IMR-90 (cell line): Measurements from ENCODE around the gene KCNH6. TPM values are rescaled to one million over a fixed set of nuclear protein-coding genes. Genes with fewer than 3 reads are reported as not detected.

Source experiments
- ATAC-seq: fragments of 200-7000 bp; cut with Tn5 transposase; 2 replicates; pipeline ENCODE4 v1.9.1; 2020; ENCODE audit warnings: low read depth, mild to moderate bottlenecking, moderate library complexity
- BruUV-seq: library from RNA; stranded (reverse); fragments of 400-500 nt; replicated peaks from 2 replicates; lab custom pipeline; 2021; lab: Mats Ljungman, UMichigan
- CTCF ChIA-PET: fragments of 300-600 bp; formaldehyde crosslinking; extraction: SDS; loops from one replicate; lab custom pipeline; 2021; ENCODE audit warnings: antibody characterized with exemption; lab: Yijun Ruan, JAX
- POLR2A ChIA-PET: fragments of 300-600 bp; sonication (Branson Sonifier 250); formaldehyde crosslinking; loops from one replicate; lab custom pipeline; 2022; ENCODE audit warnings: antibody characterized with exemption; ENCODE audit not compliant: unreplicated experiment; lab: Charles Lee
- DNase-seq: peaks from one replicate; pipeline ENCODE4 v3.0.0; 2013
- H2AFZ ChIP-seq: replicated peaks from 2 replicates; pipeline ENCODE3; 2013; ENCODE audit warnings: low read length, mild to moderate bottlenecking; ENCODE audit not compliant: poor library complexity
- H2AK5ac ChIP-seq: 2 replicates; pipeline ENCODE4 v1.6.1; 2013; ENCODE audit warnings: low read depth, low read length, inconsistent platforms
- H2AK9ac ChIP-seq: replicated peaks from 2 replicates; pipeline ENCODE3; 2013; ENCODE audit warnings: mild to moderate bottlenecking, low read depth, low read length, moderate library complexity; ENCODE audit not compliant: poor library complexity
- H2BK120ac ChIP-seq: 2 replicates; pipeline ENCODE4 v1.6.1; 2013; ENCODE audit warnings: low read depth, low read length, inconsistent platforms
- H2BK15ac ChIP-seq: 3 replicates; pipeline ENCODE4 v1.6.1; 2013; ENCODE audit warnings: low read depth, low read length, inconsistent platforms
- H2BK20ac ChIP-seq: 2 replicates; pipeline ENCODE4 v1.6.1; 2013; ENCODE audit warnings: low read depth, mild to moderate bottlenecking, inconsistent platforms, low read length, moderate library complexity
- H2BK5ac ChIP-seq: 2 replicates; pipeline ENCODE4 v1.6.1; 2013; ENCODE audit warnings: mild to moderate bottlenecking, low read depth, low read length, inconsistent platforms; ENCODE audit not compliant: poor library complexity, severe bottlenecking
- H3K14ac ChIP-seq: replicated peaks from 2 replicates; pipeline ENCODE4 v1.6.1; 2013; ENCODE audit warnings: low read depth, low read length, inconsistent platforms
- H3K18ac ChIP-seq: 2 replicates; pipeline ENCODE4 v1.6.1; 2013; ENCODE audit warnings: low read depth, low read length, control low read depth
- H3K23ac ChIP-seq: 2 replicates; pipeline ENCODE4 v1.6.1; 2013; ENCODE audit warnings: low read depth, low read length, inconsistent platforms
- H3K27ac ChIP-seq: 2 replicates; pipeline ENCODE4 v1.5.1; 2013; ENCODE audit warnings: mild to moderate bottlenecking, control low read depth, low read length; ENCODE audit not compliant: insufficient read depth
- H3K27me3 ChIP-seq: 2 replicates; pipeline ENCODE4 v1.6.1; 2013; ENCODE audit warnings: low read length; ENCODE audit not compliant: control insufficient read depth, insufficient read depth
- H3K36me3 ChIP-seq: 2 replicates; pipeline ENCODE4 v1.6.1; 2013; ENCODE audit warnings: low read length, mixed read lengths; ENCODE audit not compliant: control insufficient read depth, insufficient read depth
- H3K4ac ChIP-seq: 2 replicates; pipeline ENCODE4 v1.6.1; 2013; ENCODE audit warnings: low read depth, low read length, inconsistent platforms
- H3K4me1 ChIP-seq: 2 replicates; pipeline ENCODE4 v1.6.1; 2013; ENCODE audit warnings: low read length, mixed read lengths; ENCODE audit not compliant: control insufficient read depth, insufficient read depth
- H3K4me2 ChIP-seq: 2 replicates; pipeline ENCODE4 v1.6.1; 2013; ENCODE audit warnings: low read depth, mild to moderate bottlenecking, control low read depth, low read length, moderate library complexity
- H3K4me3 ChIP-seq: 2 replicates; pipeline ENCODE4 v1.5.1; 2013; ENCODE audit warnings: low read depth, mild to moderate bottlenecking, control low read depth, low read length, moderate library complexity; ENCODE audit not compliant: insufficient read depth
- H3K56ac ChIP-seq: 2 replicates; pipeline ENCODE4 v1.6.1; 2013; ENCODE audit warnings: low read length, inconsistent platforms; ENCODE audit not compliant: insufficient read depth; ENCODE audit errors: extremely low read depth
- H3K79me1 ChIP-seq, 2 experiments: 2 replicates each; pipeline ENCODE4 v1.6.1; 2013; ENCODE audit warnings: low read length in 2 of 2, inconsistent platforms in 1 of 2, low read depth in 1 of 2
- H3K9ac ChIP-seq: 2 replicates; pipeline ENCODE4 v1.6.1; 2013; ENCODE audit warnings: low read depth, low read length, control low read depth
- H3K9me1 ChIP-seq: 2 replicates; pipeline ENCODE4 v1.6.1; 2013; ENCODE audit warnings: low read length, inconsistent platforms; ENCODE audit not compliant: insufficient read depth
- H3K9me3 ChIP-seq: 2 replicates; pipeline ENCODE4 v1.6.1; 2013; ENCODE audit warnings: low read length; ENCODE audit not compliant: control insufficient read depth, insufficient read depth
- H4K20me1 ChIP-seq: 2 replicates; pipeline ENCODE4 v1.6.1; 2013; ENCODE audit warnings: low read length, inconsistent platforms; ENCODE audit not compliant: insufficient read depth
- H4K5ac ChIP-seq: 2 replicates; pipeline ENCODE4 v1.6.1; 2013; ENCODE audit warnings: mild to moderate bottlenecking, low read depth, low read length, control low read depth
- H4K8ac ChIP-seq, 2 experiments: 2 replicates each; pipeline ENCODE4 v1.6.1; 2013; ENCODE audit warnings: low read depth in 2 of 2, low read length in 2 of 2, control low read depth in 1 of 2, inconsistent platforms in 1 of 2
- H4K91ac ChIP-seq: 2 replicates; pipeline ENCODE4 v1.6.1; 2013; ENCODE audit warnings: low read depth, low read length, inconsistent platforms; ENCODE audit not compliant: insufficient read depth
- BHLHE40 ChIP-seq: fragments of 150-350 bp; IDR thresholded peaks from 2 replicates; pipeline ENCODE4 v1.6.1; 2016; ENCODE audit warnings: mild to moderate bottlenecking, low read depth, low read length
- CEBPB ChIP-seq: IDR thresholded peaks from 2 replicates; pipeline ENCODE4 v1.6.1; 2012; ENCODE audit warnings: low read depth, low read length, improper control_type of control experiment
- CHD1 ChIP-seq: IDR thresholded peaks from 2 replicates; pipeline ENCODE4 v1.6.1; 2012; ENCODE audit warnings: low read depth, low read length, improper control_type of control experiment
- FOS ChIP-seq: fragments of 150-350 bp; IDR thresholded peaks from 2 replicates; pipeline ENCODE4 v1.6.1; 2016; ENCODE audit warnings: low read depth, low read length
- MAFK ChIP-seq: IDR thresholded peaks from 2 replicates; pipeline ENCODE4 v1.6.1; 2012; ENCODE audit warnings: low read depth, low read length, improper control_type of control experiment
- MAZ ChIP-seq: IDR thresholded peaks from 2 replicates; pipeline ENCODE4 v1.6.1; 2012; ENCODE audit warnings: low read depth, mild to moderate bottlenecking, low read length, improper control_type of control experiment, moderate library complexity, borderline replicate concordance
- MXI1 ChIP-seq: IDR thresholded peaks from 2 replicates; pipeline ENCODE4 v1.6.1; 2012; ENCODE audit warnings: low read depth, mild to moderate bottlenecking, low read length, moderate library complexity, borderline replicate concordance
- RAD21 ChIP-seq: IDR thresholded peaks from 2 replicates; pipeline ENCODE4 v1.6.1; 2012; ENCODE audit warnings: low read length, improper control_type of control experiment
- RCOR1 ChIP-seq: IDR thresholded peaks from 2 replicates; pipeline ENCODE4 v1.6.1; 2012; ENCODE audit warnings: mild to moderate bottlenecking, low read length, improper control_type of control experiment; ENCODE audit not compliant: insufficient replicate concordance
- SMC3 ChIP-seq: fragments of 150-350 bp; IDR thresholded peaks from 2 replicates; pipeline ENCODE4 v1.6.1; 2016; ENCODE audit warnings: low read depth, mild to moderate bottlenecking, antibody characterized with exemption, low read length, moderate library complexity
- WGBS, 2 experiments: methylation state at CpG; one replicate each; pipeline versions ENCODE4 v1.1.5 to v1.1.7; 2013; ENCODE audit warnings: missing lambda C conversion rate in 2 of 2; ENCODE audit not compliant: insufficient read length in 1 of 2; ENCODE audit errors: extremely low coverage in 2 of 2; 5-methylcytosine and 5-hydroxymethylcytosine counted together
- dilution Hi-C: fragments of 300-500 bp; cut with HindIII; formaldehyde crosslinking; loops from one replicate; pipeline ENCODE4 v1.14.3; 2018; ENCODE audit warnings: low sequenced_read_pairs; ENCODE audit not compliant: unreplicated experiment
- in situ Hi-C: fragments of 300-500 bp; cut with MboI; formaldehyde crosslinking; loops from 3 replicates; pipeline ENCODE4 v1.14.3; 2019; ENCODE audit warnings: low sequenced_read_pairs, inconsistent platforms, mixed read lengths
- intact Hi-C: fragments of 100-400 bp; cut with micrococcal nuclease; formaldehyde crosslinking; loops from 2 replicates; pipeline ENCODE4 v1.10.0; 2022
- polyA plus RNA-seq, 3 experiments: library from polyadenylated mRNA; depleted of rRNA; stranded (reverse); fragments of >200 nt; gene quantifications; 2 replicates each; pipeline ENCODE4 v1.2.3, GENCODE V29; 2012; ENCODE audit warnings: low replicate concordance in 1 of 3
- total RNA-seq: library from RNA; depleted of rRNA; stranded (reverse); fragments of >200 nt; gene quantifications from 2 replicates; pipeline ENCODE4 v1.2.3, GENCODE V29; 2012
- TF ChIP-seq, protein P1 (sequence below): fragments of 150-350 bp; IDR thresholded peaks from 2 replicates; pipeline ENCODE4 v1.6.1; 2016; ENCODE audit warnings: low read depth, mild to moderate bottlenecking, low read length, moderate library complexity, borderline replicate concordance
- TF ChIP-seq, protein P2 (sequence below): fragments of 150-350 bp; IDR thresholded peaks from 2 replicates; pipeline ENCODE4 v1.6.1; 2017; ENCODE audit warnings: mild to moderate bottlenecking, antibody characterized with exemption, low read length, low read depth
- TF ChIP-seq, protein P3 (sequence below): conservative IDR thresholded peaks from 2 replicates; pipeline ENCODE4 v1.5.1; 2012; ENCODE audit warnings: mild to moderate bottlenecking, low read depth, low read length, improper control_type of control experiment

KCNH6 gene
- total and polyA plus RNA-seq, 2 of the 4 experiments (the other 2 are of a cell fraction) = 0.17 to 0.18 TPM

DNA sequence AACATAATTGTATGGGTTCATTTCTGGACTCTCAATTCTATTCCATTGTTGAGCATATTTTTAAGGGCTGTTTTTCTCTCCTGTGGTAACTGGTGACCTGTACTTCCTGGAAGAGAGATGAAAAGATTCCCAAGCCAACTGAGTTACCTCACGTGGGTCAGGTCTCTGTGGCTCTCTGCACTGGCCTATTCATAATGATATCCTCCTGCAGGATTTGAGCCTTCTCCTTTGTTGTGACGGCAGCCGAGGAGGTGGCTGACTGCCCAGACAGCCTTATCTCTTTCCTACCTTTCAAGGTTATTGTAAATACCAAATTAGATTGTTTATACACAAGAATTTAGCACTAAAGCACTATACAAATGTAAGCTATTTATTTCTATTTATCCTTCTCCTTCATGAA, 49.0 kb upstream of the KCNH6 start:
- no TSS peak for BruUV-seq
- intact Hi-C loops = no loop called here
- TF ChIP-seq, protein P1, sequence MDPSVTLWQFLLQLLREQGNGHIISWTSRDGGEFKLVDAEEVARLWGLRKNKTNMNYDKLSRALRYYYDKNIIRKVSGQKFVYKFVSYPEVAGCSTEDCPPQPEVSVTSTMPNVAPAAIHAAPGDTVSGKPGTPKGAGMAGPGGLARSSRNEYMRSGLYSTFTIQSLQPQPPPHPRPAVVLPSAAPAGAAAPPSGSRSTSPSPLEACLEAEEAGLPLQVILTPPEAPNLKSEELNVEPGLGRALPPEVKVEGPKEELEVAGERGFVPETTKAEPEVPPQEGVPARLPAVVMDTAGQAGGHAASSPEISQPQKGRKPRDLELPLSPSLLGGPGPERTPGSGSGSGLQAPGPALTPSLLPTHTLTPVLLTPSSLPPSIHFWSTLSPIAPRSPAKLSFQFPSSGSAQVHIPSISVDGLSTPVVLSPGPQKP = no peak
- TF ChIP-seq, protein P2, sequence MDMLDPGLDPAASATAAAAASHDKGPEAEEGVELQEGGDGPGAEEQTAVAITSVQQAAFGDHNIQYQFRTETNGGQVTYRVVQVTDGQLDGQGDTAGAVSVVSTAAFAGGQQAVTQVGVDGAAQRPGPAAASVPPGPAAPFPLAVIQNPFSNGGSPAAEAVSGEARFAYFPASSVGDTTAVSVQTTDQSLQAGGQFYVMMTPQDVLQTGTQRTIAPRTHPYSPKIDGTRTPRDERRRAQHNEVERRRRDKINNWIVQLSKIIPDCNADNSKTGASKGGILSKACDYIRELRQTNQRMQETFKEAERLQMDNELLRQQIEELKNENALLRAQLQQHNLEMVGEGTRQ = no peak
- no peak for TF ChIP-seq CHD1
- no peak for TF ChIP-seq CEBPB
- TF ChIP-seq RCOR1 = no peak
- TF ChIP-seq SMC3 = no peak
- no peak for TF ChIP-seq MAZ
- TF ChIP-seq BHLHE40 = no peak
- TF ChIP-seq, protein P3, sequence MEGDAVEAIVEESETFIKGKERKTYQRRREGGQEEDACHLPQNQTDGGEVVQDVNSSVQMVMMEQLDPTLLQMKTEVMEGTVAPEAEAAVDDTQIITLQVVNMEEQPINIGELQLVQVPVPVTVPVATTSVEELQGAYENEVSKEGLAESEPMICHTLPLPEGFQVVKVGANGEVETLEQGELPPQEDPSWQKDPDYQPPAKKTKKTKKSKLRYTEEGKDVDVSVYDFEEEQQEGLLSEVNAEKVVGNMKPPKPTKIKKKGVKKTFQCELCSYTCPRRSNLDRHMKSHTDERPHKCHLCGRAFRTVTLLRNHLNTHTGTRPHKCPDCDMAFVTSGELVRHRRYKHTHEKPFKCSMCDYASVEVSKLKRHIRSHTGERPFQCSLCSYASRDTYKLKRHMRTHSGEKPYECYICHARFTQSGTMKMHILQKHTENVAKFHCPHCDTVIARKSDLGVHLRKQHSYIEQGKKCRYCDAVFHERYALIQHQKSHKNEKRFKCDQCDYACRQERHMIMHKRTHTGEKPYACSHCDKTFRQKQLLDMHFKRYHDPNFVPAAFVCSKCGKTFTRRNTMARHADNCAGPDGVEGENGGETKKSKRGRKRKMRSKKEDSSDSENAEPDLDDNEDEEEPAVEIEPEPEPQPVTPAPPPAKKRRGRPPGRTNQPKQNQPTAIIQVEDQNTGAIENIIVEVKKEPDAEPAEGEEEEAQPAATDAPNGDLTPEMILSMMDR = no peak
- no peak for TF ChIP-seq FOS
- TF ChIP-seq MAFK = no peak
- TF ChIP-seq MXI1 = no peak
- no peak for TF ChIP-seq RAD21
- no peaks in the 10 kb centered on the region for H3K79me1 ChIP-seq
- in situ Hi-C loops = no loop called here
- H3K27me3 ChIP-seq = peaks cover 18% of the 10 kb centered on the region
- no peak overlapping the region for H3K18ac ChIP-seq
- no peak overlapping the region for H2BK5ac ChIP-seq
- no CpG with 5 or more reads among the region's 3 CpGs for WGBS, 2 experiments
- CTCF ChIA-PET = no interaction called here
- H4K91ac ChIP-seq = no peak overlapping the region
- no peaks in the 10 kb centered on the region for H3K36me3 ChIP-seq
- peaks cover 5% of the 10 kb centered on the region; the same call in 1 of the 2 replicates for H3K9me1 ChIP-seq
- H2BK15ac ChIP-seq = no peak overlapping the region
- H3K56ac ChIP-seq = no peak overlapping the region
- ATAC-seq (no peak), DNase-seq (no peak)
- dilution Hi-C loops = no loop called here
- no peak overlapping the region for H2AK5ac ChIP-seq
- H3K14ac ChIP-seq = no peak overlapping the region
- no peak overlapping the region for H3K27ac ChIP-seq
- H4K20me1 ChIP-seq = no peaks in the 10 kb centered on the region
- H4K8ac ChIP-seq = no peak overlapping the region
- H3K9me3 ChIP-seq = no peaks in the 10 kb centered on the region
- H3K4ac ChIP-seq = no peak overlapping the region
- H4K5ac ChIP-seq = no peak overlapping the region
- no peak overlapping the region for H3K9ac ChIP-seq
- no peak overlapping the region for H2BK20ac ChIP-seq
- H2AFZ ChIP-seq = no peak overlapping the region
- no peak overlapping the region for H3K4me3 ChIP-seq
- H3K4me2 ChIP-seq = no peak overlapping the region
- H2BK120ac ChIP-seq = no peak overlapping the region
- POLR2A ChIA-PET = no interaction called here
- peaks cover 11% of the 10 kb centered on the region for H3K4me1 ChIP-seq
- H3K23ac ChIP-seq = no peak overlapping the region
- no peak overlapping the region for H2AK9ac ChIP-seq
